Measurements from ENCODE around the gene FBXL7.

The FBXL7 gene

DNA sequence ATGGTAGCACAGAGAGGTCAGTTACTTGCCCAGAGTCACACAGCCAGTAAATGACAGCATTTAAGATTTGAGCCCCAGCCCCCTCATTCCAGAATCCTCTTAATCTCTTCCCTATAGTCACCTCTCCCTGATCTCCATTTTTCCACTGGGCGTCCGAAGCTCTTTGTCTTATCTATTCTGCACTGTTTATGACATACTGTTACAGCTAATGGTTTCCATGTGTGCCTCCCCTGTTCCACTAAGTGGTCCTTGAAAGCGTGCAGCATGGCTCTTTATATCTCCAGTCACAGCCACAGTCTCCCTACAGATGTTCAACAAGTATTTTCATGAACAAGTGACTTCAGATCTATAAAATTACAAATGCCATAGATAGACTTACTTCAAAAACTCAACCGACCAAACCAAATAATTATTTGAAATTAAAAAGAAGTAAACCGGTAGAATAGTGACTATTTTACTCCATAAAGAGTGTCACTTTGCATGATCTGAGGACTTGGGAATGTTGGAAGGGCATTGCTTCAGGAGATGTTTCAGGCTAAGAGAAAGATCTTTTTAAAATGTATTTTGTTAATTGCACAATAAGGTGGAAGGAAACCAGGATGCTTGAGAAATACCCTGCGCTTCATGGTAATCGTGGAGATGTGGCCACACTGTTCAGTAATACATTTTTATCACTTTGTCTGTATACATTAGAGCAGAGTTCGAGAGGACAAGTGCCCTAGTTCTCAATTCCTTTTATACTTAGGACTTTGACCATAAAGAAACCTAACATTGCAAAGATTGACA is 237.2 kb downstream of the FBXL7 start:
- no peak for DNase-seq
- no peaks in the 10 kb centered on the region for H3K36me3 ChIP-seq (replicated peaks)
- in situ Hi-C loops (cut with HindIII; ENCODE audit: low pct_ligation_motif_present, low sequenced_read_pairs), result no loop called here
- H3K4me3 ChIP-seq (ENCODE audit: low read depth, low read length), result no peak overlapping the region
- no peak overlapping the region for H3K27ac ChIP-seq
- no peaks in the 10 kb centered on the region for H3K27me3 ChIP-seq (replicated peaks)
- TF ChIP-seq, protein P1, sequence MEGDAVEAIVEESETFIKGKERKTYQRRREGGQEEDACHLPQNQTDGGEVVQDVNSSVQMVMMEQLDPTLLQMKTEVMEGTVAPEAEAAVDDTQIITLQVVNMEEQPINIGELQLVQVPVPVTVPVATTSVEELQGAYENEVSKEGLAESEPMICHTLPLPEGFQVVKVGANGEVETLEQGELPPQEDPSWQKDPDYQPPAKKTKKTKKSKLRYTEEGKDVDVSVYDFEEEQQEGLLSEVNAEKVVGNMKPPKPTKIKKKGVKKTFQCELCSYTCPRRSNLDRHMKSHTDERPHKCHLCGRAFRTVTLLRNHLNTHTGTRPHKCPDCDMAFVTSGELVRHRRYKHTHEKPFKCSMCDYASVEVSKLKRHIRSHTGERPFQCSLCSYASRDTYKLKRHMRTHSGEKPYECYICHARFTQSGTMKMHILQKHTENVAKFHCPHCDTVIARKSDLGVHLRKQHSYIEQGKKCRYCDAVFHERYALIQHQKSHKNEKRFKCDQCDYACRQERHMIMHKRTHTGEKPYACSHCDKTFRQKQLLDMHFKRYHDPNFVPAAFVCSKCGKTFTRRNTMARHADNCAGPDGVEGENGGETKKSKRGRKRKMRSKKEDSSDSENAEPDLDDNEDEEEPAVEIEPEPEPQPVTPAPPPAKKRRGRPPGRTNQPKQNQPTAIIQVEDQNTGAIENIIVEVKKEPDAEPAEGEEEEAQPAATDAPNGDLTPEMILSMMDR (IDR thresholded peaks at IDR 0.05; ENCODE audit: low read depth, low read length, missing control alignments), result no peak

DNA sequence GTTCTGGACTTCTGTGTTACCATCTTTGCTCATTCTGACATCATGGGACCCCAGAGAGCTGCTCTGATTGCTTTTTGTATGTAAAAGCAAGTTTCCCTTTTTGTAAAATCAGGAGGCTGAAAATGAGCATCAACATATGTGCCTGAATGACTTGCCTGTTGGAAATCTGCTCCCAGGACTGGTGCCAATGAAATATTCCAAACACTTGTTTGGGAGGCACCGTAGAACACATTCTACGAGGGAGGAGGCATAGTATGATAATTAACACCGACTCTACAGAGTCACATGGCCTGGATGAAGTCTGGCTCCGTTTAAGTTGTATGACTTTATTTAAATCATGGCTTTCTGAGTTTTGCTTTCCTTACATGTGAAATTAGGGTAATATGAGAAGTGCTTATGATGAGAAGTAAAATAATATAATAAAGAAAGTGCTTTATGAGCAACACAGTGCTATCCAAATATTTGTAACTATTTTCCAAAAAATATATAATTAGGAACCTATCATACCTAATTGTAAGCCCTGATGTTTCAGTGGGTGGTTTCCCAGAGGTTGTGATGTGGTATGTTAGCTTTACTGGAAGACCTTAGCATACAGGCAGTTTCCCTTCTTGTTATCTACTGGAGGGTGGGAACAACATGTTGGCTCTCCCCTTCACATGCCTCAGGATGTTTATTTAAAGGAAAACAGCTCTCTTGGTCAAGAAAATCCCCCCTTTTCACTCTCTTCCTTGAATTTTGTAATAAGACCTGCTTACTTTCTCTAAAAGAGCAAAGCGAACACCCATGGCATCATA is 238.1 kb downstream of the FBXL7 start:
- Histone ChIP-seq H3K4me3 (ENCODE audit: low read depth, low read length) (no peak overlapping the region), H3K36me3 (replicated peaks) (no peaks in the 10 kb centered on the region), H3K27me3 (replicated peaks) (no peaks in the 10 kb centered on the region), H3K27ac (no peak overlapping the region)
- in situ Hi-C loops (cut with HindIII; ENCODE audit: low pct_ligation_motif_present, low sequenced_read_pairs), result no loop called here
- TF ChIP-seq, protein P1 (IDR thresholded peaks at IDR 0.05; ENCODE audit: low read depth, low read length, missing control alignments), result no peak
- DNase-seq, result no peak

DNA sequence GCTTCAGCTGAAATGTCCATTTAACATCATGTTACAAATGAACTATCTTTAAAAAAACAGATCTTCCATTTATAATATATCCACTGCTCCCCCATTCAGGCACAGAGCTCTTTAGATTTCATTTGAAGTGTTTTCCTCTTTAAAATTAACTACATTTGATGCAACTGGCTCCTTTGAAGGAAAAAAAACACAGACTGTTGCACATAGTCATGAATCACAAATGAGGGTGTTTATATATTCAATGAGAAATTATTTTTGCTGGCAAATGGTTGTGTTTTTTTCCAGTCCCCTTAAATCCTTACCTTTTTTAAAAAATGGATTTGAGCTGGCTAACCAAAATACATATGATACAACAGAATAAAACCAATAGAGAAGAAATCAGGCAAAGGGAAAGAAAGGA is 240.4 kb downstream of the FBXL7 start:
- Histone ChIP-seq H3K27me3 (replicated peaks) (no peaks in the 10 kb centered on the region), H3K4me3 (ENCODE audit: low read depth, low read length) (no peak overlapping the region), H3K27ac (no peak overlapping the region), H3K36me3 (replicated peaks) (no peaks in the 10 kb centered on the region)
- no peak for DNase-seq
- in situ Hi-C loops (cut with HindIII; ENCODE audit: low pct_ligation_motif_present, low sequenced_read_pairs), result no loop called here
- TF ChIP-seq, protein P1 (IDR thresholded peaks at IDR 0.05; ENCODE audit: low read depth, low read length, missing control alignments), result no peak

DNA sequence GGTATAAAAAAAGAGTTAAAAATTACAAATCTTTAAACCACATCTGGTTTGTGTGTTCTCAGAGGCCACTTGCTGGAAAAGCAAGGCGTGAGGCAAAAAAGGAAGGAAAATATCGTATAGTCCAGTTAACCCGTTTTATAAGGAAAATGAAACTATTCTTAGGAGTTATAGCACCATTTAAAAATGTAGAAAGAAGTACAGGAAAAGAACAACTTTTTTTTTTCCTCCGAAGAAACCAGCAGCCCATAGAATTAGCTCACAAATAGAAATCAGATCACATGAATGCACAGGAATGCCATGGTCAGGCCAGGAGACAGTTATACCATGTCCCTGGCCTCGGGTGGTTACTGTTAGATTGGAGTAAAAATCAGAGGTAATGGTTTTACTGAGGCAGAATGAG is 241.6 kb downstream of the FBXL7 start:
- no peak for DNase-seq
- TF ChIP-seq, protein P1 (IDR thresholded peaks at IDR 0.05; ENCODE audit: low read depth, low read length, missing control alignments), result no peak
- H3K36me3 ChIP-seq (replicated peaks), result no peaks in the 10 kb centered on the region
- no peak overlapping the region for H3K4me3 ChIP-seq (ENCODE audit: low read depth, low read length)
- in situ Hi-C loops (cut with HindIII; ENCODE audit: low pct_ligation_motif_present, low sequenced_read_pairs), result no loop called here
- no peaks in the 10 kb centered on the region for H3K27me3 ChIP-seq (replicated peaks)
- no peak overlapping the region for H3K27ac ChIP-seq

DNA sequence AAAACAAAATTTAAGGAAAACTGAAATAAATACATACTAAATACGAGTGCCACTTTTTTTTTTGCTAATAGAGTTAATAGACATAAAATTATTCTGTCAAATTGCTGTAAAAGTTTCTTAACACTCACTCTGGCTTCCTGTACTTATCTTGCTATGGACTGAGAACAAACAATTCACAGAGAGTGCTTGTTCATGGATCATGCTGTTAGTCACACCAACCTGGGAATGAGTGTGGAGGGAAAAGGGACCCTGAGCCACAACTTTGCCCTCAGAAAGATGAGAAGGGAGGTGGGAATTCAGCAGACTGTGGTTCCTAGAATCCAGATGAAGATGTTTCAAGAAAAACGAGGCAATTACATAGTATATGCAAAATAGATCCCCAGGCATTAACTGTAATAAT is 246.9 kb downstream of the FBXL7 start:
- H3K4me3 ChIP-seq (ENCODE audit: low read depth, low read length), result no peak overlapping the region
- no peaks in the 10 kb centered on the region for H3K36me3 ChIP-seq (replicated peaks)
- TF ChIP-seq, protein P1 (IDR thresholded peaks at IDR 0.05; ENCODE audit: low read depth, low read length, missing control alignments), result no peak
- no peak overlapping the region for H3K27ac ChIP-seq
- H3K27me3 ChIP-seq (replicated peaks), result no peaks in the 10 kb centered on the region
- in situ Hi-C loops (cut with HindIII; ENCODE audit: low pct_ligation_motif_present, low sequenced_read_pairs), result no loop called here
- no peak for DNase-seq

Data from brain microvascular endothelial cell (primary cell).